Neural cell (in vitro differentiated cells): ENCODE data around the gene SMC3.

Experiments
- MXI1 ChIP-seq: fragments of 450-650 bp; conservative IDR thresholded peaks from 2 replicates; pipeline ENCODE4 v1.6.1; 2014; ENCODE audit warnings: antibody characterized with exemption, mild to moderate bottlenecking; ENCODE audit not compliant: poor library complexity, severe bottlenecking
- RAD21 ChIP-seq: fragments of 450-650 bp; conservative IDR thresholded peaks from 2 replicates; pipeline ENCODE4 v1.6.1; 2014; ENCODE audit warnings: antibody characterized with exemption, mild to moderate bottlenecking, moderate library complexity
- TAF1 ChIP-seq: IDR thresholded peaks from 2 replicates; pipeline ENCODE4 v1.6.1; 2012; ENCODE audit warnings: low read depth
- TF ChIP-seq, protein P1 (sequence below): fragments of 450-650 bp; IDR thresholded peaks from 2 replicates; pipeline ENCODE4 v1.5.1; 2014; ENCODE audit warnings: antibody characterized with exemption, mild to moderate bottlenecking, moderate library complexity; ENCODE audit not compliant: poor library complexity, severe bottlenecking

DNA sequence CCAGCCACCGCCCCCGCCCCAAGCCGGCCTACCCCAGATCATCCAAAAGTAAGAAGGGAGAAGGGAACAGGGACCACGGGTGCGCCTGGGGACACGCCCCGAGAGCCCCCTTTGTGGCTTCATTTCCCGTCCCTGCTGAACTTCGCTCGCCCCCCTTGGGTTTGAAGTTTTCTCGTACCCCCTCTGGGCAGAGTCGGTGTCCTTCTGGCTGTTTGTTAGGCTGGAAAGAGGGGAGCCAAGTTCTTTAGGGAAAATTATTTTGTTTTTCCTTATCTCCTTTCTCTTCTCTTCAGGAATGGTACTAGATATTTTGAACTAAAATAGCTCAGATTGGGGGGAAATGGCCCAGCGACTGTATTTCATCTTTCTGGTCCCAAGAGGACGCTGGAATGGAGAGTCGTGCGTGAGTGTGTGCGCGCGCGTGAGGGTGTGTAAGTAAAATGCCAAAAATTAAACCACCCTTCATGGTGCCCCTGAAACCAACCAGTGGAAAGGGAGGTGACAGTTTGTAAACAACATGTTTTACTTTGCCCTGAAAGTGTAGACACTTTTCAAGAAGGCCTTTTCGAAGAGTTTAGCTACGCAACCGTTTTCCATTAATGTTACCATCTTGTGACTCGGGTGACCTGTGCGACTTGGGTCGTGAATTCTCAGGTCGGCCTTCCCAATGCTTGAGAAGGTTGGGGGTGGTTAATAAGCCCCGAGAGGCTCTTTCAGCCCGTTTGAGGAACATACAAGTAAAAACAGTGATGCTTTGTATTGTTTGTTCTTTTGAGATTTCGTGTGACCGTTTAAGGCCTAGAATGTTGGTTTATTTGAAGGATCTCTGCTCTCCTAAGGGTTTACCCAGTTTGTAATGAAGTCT lies 77.3 kb downstream of the SMC3 start:
- TF ChIP-seq RAD21: no peak
- no peak for TF ChIP-seq MXI1
- TF ChIP-seq, protein P1, sequence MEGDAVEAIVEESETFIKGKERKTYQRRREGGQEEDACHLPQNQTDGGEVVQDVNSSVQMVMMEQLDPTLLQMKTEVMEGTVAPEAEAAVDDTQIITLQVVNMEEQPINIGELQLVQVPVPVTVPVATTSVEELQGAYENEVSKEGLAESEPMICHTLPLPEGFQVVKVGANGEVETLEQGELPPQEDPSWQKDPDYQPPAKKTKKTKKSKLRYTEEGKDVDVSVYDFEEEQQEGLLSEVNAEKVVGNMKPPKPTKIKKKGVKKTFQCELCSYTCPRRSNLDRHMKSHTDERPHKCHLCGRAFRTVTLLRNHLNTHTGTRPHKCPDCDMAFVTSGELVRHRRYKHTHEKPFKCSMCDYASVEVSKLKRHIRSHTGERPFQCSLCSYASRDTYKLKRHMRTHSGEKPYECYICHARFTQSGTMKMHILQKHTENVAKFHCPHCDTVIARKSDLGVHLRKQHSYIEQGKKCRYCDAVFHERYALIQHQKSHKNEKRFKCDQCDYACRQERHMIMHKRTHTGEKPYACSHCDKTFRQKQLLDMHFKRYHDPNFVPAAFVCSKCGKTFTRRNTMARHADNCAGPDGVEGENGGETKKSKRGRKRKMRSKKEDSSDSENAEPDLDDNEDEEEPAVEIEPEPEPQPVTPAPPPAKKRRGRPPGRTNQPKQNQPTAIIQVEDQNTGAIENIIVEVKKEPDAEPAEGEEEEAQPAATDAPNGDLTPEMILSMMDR: no peak
- no peak for TF ChIP-seq TAF1
